ENCODE measurements around the gene APPL2.
"Not testable (repeated sequence)": the region's sequence is repeated elsewhere in the genome, so short reads cannot be mapped to it uniquely, and the experiment has no call there.

The APPL2 gene

DNA sequence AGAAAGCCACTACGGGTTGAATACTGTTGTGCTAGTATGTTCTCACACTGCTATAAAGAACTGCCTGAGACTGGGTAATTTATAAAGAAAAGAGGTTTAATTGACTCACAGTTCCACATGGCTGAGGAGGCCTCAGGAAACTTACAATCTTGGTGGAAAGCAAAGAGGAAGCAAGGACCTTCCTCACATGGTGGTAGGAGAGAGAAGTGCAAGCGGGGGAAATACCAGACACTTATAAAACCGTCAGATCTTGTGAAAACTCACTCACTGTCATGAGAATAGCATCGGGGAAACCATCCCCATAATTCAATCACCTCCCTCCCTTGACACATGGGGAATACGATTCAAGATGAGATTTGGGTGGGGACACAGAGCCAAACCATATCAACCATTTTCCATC lies 20.5 kb upstream of the APPL2 start:
- DNase-seq: not testable (repeated sequence)

DNA sequence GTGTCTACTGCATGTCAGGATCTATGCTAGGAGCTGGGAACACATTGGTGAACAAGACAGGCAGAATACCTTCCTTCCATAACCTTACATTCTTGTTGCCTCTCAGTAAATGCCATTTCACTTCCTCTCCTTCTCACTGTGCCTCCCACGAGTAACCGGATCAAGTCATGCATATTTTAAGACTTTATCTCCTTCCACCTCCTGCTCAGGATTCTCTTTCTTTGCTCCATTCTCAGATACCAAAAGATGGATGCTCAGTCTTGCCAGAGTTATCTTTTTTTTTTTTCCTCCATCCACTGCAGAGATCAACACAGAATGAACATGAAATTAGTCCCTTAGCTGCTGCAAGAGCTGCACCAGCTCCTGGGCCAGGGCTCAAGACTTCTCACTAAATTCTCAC lies 20.0 kb upstream of the APPL2 start:
- DNase-seq: no peak

DNA sequence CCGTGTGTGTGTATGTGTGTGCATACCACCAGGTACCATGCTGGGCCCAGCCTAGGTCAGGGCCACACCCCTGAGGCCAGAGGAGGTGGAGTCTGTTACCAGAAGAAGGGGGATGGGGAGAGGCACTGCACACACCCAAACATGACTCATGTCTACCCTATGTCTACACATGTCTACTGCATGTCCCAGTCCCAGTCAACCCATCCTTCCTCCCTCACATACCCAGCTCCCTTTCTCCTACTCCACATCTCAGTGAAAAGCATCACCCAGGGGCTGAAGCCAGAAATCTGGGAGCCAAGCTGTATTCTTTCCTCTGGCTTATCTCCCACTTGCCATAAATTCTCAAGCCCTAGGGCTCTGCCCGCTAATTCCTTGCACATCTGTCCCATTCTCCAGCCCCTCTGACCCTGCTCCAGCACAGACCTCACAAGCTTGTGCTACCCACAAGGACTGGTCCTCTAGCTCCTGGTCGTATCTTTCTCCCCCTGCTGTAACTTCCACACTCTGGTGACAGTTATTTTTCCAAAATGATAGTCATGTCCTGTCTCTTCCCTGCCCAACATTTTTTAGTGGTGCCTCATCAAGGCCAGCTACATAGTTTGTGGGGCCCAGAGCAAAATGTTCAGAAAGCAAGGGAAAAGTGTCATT lies 18.0 kb upstream of the APPL2 start:
- DNase-seq: no peak

DNA sequence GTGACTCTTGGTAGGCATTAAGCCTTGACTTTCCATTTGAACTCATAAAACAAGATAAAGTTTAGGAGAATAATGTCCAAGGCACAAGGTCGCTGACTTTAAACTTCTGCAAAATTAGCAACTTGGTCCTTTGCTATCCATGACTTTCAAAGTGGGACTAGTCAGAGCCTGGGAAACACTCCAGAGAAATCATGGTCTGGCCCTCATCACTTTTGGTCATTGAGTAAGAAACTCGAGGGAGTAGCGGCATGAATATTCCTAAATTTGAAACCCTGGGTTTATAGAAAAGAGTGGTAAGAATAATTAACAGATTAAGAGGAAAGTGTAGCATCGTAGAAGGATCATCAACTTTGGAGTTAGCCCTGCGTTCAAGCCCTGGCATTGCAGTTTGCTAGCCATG lies 16.9 kb upstream of the APPL2 start:
- no peak for DNase-seq

DNA sequence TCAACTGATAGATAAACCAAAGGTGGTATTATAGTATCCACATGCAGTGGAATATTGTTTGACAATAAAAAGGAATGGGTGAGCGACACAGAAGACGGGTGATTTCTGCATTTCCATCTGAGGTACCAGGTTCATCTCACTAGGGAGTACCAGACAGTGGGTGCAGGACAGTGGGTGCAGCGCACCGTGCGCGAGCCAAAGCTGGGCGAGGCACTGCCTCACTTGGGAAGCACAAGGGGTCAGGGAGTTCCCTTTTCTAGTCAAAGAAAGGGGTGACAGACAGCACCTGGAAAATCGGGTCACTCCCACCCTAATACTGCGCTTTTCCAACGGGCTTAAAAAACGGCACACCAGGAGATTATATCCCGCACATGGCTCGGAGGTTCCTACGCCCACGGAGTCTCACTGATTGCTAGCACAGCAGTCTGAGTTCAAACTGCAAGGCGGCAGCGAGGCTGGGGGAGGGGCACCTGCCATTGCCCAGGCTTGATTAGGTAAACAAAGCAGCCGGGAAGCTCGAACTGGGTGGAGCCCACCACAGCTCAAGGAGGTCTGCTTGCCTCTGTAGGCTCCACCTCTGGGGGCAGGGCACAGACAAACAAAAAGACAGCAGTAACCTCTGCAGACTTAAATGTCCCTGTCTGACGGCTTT lies 9.9 kb upstream of the APPL2 start:
- not testable (repeated sequence) for DNase-seq

DNA sequence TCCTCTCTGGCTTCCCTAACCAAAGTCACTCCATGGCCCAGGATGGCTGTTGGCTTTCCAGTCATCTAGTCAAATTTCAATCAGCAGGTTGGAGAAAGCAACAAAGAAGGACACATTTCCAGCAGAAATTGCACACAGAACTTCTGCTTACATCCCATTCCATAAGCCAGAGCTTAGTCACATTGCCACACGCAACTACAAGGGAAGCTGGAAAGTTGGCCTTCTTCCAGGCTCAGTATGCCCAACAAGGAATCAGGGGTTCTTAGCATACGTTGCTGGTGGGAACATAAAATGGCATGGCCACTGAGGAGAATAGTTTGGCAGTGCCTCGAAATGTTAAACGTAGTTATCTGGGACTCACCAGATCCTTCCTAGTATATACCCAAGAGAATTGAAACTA lies 9.3 kb upstream of the APPL2 start:
- no peak for DNase-seq

DNA sequence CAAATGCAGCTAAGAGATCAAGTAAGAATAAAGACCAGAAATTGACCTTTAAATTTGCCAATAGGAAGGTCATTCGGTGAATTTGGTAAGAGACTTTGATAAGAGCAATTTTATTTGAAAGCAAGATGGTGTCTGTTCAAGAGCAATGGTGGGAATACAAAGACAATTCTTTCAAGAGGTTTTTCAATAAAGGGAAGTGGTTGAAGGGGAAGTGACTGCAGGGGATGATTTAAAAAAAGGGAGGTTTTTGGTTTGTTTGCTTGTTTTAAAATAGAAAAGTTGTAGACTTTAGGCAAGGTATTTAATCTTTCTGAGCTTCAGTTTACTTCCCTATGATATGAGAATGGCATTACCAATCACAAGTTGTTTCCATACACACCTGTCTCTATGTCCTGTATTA lies 4.3 kb upstream of the APPL2 start:
- DNase-seq: no peak

DNA sequence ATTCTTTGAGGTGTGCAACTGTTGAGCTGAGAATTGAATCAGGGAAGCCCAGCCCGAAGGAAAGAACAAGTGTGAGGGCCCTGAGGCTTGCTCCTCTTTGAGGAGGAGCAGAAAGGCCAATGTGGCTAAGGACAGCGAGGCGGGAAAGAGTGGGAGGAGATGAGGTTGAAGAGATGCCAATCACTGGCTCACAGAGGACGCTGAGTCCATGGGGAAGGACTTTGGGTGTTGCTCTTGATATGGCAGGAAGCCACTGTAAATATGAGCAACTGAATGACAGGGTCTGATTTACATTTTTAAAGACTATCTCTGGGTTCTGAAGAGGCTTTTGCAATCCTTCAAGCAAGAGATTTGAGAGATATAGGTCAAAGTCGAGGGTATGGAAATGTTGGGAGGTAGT lies 3.3 kb upstream of the APPL2 start:
- DNase-seq: no peak

DNA sequence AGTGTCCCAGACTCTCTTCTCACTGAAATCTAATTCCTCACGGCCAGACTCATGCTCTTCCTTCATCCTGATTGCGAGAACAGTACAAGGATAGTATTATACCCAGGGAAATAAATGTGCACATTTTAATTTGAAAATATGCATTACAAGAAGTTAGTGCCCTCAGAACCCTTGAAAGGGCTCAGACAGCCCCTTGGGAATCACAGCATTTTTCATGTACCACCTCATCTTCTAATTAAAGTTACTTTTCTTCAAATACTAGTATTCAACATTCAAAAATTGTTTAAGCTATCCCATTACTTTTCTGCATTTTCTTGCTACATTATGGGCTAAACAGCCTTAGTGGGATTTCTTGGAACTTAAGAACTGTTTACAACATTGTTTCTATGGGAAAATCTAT lies 1.7 kb upstream of the APPL2 start:
- no peak for DNase-seq

DNA sequence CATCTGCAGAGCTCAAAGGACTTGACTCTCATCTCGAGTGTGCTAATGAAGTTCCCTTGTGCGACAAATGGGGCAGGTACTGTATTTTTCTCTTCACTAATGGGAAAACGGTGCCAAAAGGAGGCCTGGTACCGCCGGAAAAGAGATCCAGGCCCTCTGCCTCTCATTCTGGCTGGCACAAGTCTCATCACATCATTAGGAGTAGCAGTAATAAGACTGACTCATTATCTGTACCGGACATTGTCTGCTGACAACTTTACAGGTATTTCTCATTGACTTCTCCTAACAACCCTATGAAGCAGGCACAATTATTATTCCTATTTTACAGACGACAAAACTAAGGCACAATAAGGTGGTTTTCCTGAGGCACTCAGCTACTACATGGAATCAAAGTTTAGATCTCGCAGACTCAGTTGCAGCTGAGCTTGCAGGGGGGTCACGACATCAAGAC lies 668 bp downstream of the APPL2 start:
- peak; percentile 28 for DNase-seq

DNA sequence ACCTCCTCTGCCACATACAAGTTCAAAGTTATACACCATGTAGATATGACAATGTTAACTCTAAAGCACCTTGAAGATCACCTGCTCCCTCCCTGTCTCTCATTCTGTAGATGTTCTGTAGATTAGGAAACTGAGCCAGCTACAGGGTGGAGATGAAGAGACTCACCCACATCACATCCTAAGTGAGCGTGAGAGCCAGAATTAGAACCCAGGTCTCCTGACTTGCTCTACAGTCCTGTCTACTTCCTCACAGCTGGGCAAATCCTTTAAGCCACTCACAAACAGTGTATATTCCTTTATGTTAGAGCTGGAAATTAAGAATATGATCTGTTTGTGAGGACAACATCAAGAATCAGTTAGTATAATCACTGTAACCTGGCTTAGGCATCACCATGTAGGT lies 1.8 kb downstream of the APPL2 start:
- DNase-seq: no peak

DNA sequence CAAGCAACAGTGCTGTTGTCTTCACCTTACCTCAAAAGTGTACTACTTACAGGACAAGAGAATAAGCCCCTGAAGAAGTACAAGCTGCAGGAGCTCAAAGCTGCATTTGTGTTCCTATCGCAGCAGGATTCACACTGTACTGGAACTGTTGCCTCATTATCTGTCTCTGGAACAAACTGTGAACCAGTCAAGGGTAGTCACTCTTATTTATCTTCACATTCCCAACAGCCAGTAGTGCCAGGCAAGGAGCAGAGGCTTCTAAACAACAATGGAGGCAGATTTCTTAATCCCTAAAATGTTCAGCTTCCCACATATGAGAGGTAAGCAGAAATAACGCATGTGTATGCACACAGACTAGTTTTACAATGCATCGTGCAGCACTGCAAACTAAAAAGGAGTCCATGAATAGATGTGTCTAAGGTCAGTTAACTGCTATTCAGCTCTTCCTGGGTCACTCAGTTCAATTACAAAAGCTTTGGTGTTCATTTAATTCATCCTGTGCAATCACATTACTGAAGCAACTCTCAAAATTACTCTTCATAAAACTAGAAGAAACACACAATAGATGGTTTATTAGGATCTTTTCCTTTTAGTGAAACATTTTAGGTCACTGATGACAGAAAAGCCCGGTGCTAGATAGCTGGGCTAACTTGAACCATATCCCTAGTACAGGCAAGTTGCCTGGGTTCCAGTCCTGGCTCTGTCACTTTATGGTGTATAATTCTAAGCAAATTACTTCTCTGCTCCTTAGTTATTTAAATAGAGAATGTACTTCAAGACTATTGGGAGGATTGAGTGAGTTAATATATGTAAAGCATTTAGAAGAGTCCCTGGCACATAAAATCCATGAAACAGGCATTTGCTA lies 2.7 kb downstream of the APPL2 start:
- DNase-seq: no peak

DNA sequence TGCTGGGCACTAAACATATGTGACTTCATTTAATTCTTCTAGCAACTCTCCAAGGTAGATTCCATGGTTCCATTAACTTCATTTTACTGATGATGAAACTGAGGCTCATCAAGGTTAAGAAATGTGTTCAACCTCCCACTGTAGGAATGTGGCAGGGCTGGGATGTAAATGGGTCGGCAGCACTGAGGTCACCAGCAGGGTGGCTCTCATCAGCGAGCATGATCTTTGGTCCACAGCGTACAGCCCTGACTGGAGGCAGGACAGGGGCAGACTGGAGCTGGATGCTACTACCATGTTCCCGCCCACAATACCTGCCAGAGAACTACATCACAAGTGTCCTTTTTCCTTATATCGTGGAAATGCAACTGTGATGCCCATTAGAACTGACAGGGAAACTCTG lies 4.6 kb downstream of the APPL2 start:
- DNase-seq: no peak

DNA sequence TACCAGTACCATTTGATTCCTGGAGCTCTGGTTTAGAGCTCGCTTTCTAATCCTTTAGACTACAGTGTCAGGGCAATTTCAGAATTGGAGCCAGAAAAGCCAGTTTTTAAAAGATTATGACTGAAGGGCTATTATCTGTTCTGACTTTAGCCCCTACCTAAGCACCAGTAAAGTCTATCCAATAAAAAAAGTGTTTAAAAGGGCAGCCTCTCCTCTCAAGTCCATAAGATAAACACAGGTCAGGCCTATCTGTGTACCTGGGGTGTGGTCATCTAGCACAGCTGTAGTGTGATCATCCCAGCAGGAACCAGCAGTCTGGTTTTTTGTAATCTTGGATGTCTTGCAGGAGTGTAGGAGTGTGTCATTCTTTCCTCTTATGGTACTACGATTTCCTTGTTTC lies 6.6 kb downstream of the APPL2 start:
- DNase-seq: no peak

DNA sequence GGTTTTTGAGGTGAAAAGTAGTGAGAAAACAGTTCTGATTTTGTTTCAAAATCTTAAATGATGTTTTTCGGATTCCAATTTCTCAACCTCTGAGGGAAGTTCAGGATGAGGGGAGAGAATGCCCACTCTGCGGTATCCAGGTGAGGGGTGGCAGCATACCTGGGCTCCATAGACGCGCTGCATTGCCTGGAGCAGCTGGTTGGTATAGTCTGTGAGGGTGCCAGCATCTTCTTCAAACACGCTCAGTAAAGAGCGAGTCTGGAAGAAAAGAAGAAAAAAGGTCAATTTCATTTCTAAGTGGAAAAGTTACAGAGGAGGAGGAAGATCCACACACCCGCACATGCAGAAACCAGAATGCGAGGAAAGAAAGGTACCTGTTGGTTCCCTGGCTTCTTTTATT lies 7.0 kb downstream of the APPL2 start:
- DNase-seq: no peak

DNA sequence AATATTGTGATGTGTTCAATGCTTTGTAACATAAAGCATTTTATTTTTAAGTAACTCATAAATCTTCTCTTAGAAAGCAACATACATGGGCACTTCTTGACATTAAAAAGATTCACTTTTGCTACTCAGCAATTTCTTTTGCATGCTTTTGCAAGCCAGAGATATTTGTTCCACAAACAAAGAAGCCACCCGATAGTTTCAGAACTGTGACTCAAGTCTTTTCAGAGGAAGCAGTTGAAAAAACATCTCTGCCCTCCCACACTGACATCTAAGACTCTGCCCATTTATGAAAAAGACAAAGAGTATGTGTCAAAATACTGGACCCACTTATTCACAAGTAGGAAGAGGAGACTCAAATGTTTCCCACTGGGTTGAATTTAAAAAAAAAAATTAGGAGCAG lies 7.5 kb downstream of the APPL2 start:
- no peak for DNase-seq

DNA sequence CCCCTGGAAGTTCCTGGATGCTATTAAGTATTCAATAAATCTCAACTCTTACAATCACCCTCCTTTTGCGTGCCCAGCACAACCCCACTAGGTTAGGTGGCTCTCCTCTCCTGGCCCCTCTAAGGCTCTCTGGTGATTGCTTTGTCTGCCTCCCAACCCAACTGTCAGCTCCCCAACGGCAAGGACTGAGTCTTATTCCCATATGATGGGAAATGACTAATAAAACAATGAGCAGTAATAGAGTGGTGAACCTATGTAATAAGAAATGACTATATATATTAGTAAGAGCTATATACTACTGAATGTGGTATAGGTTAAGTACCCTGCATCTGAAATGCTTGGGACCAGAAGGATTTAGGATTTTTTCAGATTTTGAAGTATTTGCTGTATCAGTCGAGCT lies 8.1 kb downstream of the APPL2 start:
- no peak for DNase-seq

DNA sequence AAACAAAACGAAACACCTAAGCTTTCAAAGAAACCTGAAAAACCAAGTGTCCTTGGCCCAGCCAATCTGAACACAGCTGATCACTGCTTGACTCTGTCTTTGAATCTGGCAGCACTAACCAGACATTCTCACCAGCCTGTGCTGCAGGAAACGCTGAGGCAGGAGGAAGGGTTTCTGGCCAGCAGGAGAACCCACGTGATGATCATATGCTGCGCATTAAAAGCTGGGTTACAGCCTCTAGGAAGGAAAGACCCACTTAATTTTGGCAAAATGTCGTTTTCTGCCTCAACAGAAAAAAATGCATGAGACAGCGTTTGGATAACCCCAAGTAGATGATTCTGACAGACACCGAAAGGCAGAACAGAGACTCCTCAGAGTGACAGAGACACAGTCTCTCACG lies 9.8 kb downstream of the APPL2 start:
- DNase-seq: no peak

DNA sequence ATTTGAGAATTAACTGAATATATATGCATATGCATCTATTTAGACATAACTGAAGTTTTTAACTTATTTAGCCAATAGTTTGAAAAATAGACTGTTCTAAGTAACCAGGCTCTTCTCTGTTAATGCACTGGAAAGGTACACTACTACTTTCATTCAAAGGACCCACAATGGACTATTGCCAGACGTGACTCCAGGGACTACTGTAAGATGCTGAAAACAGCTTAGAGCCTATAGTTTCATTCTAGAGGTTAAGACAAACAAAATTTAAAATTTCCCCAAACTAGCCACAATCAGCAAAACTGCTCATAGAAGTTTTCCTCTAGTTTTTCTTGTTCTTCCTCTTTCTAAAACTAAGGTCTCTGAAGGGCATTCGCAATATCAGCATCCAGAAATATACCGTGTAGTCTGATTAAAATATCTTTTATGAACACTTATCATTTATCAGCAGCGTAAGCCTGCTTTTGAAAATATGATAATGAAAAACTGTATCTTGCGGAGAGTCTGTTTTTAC lies 10.4 kb downstream of the APPL2 start:
- no peak for DNase-seq

DNA sequence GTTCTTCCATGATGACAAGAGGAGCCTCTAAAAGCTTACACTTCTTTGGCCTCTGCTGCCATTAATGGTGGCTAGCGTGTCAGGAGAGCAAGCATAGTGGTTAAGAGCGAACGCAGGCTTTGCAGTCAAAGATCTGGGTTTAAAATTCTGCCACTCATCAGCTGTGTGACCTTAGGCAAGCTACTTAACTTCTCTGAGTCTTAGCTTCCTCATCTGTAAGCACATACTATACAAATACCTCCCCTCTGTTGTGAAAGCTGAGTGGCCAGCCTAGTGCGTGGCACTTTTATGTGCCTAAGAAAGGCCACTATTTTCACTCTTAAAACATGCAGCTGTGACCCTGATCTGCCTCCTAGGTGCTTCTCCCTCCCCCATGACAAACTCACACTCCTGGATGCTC lies 11.6 kb downstream of the APPL2 start:
- DNase-seq: no peak

DNA sequence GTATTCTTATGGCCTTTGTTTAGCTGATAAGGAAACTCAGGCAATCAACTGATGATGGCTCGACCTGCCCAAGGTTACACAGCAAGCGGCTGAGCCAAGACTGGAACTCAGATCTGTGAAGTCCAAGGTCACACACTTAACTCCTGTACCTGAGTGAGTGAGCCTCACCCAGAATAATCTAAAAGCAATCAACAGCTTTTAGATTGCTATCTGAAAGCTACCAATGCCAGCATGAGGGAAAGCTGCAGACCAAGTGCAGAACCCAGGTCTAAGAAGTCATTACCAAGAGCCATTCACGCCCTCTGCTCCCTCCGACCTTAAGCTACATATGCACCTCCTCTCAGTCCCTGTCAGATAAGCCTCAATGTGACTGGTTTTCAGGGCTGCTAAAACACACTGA lies 12.1 kb downstream of the APPL2 start:
- DNase-seq: no peak

DNA sequence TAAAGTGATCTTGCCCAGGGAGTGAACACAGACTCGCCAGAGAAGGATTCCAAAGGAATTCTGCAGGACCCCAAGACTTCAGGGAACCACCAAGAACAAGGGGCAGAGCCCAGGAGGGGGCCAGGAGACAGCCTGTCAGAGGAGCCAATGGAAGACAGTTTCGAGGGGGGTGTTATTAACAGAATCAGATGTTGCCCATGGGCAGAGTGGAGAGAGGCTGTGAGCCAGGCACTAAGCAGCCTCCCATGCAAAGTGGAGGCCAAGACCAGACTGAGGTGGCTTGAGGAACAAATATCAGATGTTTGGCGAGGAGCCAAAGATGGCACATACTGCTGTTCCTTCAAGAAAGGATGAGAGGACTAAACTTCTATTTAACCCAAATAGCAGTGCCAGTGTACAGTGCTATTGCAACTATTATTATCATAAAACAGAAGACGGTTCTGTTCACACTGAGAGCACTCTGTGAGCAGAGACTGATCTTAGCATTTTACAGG lies 12.6 kb downstream of the APPL2 start:
- no peak for DNase-seq

DNA sequence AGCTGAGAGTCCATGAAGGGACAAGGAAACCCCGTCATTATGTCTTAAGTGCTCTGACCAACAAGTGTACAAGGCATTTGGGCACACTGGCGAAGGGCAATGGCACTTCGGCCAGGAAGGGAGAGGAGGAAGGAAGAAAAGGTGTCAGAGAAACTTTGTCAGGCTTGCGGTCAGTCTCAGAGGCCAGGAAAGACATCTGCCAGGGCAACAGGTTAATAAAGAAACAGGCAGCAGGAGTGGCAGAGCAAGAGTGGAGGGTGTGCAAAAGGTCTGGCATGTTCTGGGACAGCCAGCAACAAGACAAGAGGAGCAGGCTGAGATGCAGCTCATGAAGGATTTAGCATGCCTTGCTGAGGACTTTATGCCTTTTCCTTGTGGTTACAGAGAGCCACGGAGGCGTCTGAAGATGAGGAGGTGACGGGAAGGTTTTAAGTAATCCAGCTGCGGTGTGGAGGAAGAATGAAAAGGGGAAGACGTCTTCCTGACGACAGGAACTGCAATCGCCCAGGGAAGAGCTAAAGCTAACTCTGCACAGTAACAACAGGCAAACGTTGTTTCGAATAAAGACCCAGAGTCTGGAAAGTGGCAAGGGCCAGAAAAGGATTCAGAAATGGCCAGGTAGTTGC lies 13.1 kb downstream of the APPL2 start:
- DNase-seq: no peak

All from NCI-H2029 treated with DMSO at 0.1 percent for 48 hours (cell line).